OCI-LY3 (cell line): ENCODE measurements around the gene CCL4.
"Not testable (repeated sequence)": the region's sequence is repeated elsewhere in the genome, so short reads cannot be mapped to it uniquely, and the experiment has no call there.

Experiments
- H2AFZ ChIP-seq: fragments of 200-600, 300-600 bp; shearing (Covaris generic); 2 replicates; pipeline ENCODE4 v1.6.0; 2014; ENCODE audit warnings: antibody characterized with exemption, low read depth, low read length
- H3K27ac ChIP-seq: fragments of 200-600, 300-600 bp; sonication (generic); 2 replicates; pipeline ENCODE4 v1.5.1; 2014; ENCODE audit warnings: mild to moderate bottlenecking, low read length, moderate library complexity, mixed read lengths
- H3K27me3 ChIP-seq: fragments of 200-600, 300-600 bp; sonication (generic); 2 replicates; pipeline ENCODE4 v1.6.1; 2014; ENCODE audit warnings: low read depth, low read length, mixed read lengths
- H3K36me3 ChIP-seq: fragments of 200-600, 300-600 bp; sonication (generic); replicated peaks from 2 replicates; pipeline ENCODE3; 2014; ENCODE audit warnings: low read depth, low read length, mixed read lengths
- H3K4me1 ChIP-seq: fragments of 300-600, 200-600 bp; sonication (generic); 2 replicates; pipeline ENCODE4 v1.6.1; 2014; ENCODE audit warnings: low read length, mixed read lengths
- H3K4me2 ChIP-seq: fragments of 200-600, 300-600 bp; sonication (generic); 2 replicates; pipeline ENCODE4 v1.6.1; 2014; ENCODE audit warnings: low read length, mixed read lengths
- H3K4me3 ChIP-seq: fragments of 300-600, 200-600 bp; sonication (generic); 2 replicates; pipeline ENCODE4 v1.5.1; 2014; ENCODE audit warnings: antibody characterized with exemption, mild to moderate bottlenecking, low read length, moderate library complexity
- H3K79me2 ChIP-seq: fragments of 300-600, 200-600 bp; shearing (Covaris generic); 2 replicates; pipeline ENCODE4 v1.6.1; 2014; ENCODE audit warnings: mild to moderate bottlenecking, low read length, mixed read lengths
- H3K9ac ChIP-seq: fragments of 300-600, 200-600 bp; shearing (Covaris generic); 2 replicates; pipeline ENCODE4 v1.6.0; 2014; ENCODE audit warnings: mild to moderate bottlenecking, low read length, moderate library complexity
- H3K9me3 ChIP-seq: fragments of 200-600, 300-600 bp; shearing (Covaris generic); 2 replicates; pipeline ENCODE4 v1.6.1; 2014; ENCODE audit warnings: low read length, mixed read lengths; ENCODE audit not compliant: insufficient read depth
- H4K20me1 ChIP-seq: fragments of 200-600, 300-600 bp; sonication (generic); 2 replicates; pipeline ENCODE4 v1.6.1; 2016; ENCODE audit warnings: low read length, mixed read lengths; ENCODE audit not compliant: insufficient read depth
- CTCF ChIP-seq: fragments of 200-600, 300-600 bp; sonication (generic); IDR thresholded peaks from 2 replicates; pipeline ENCODE4 v1.5.1; 2014; ENCODE audit warnings: antibody characterized with exemption, low read length, low read depth
- EZH2phosphoT487 ChIP-seq: fragments of 200-600 bp; shearing (Covaris generic); IDR thresholded peaks from 2 replicates; pipeline ENCODE4 v1.6.1; 2018; ENCODE audit warnings: antibody characterized with exemption, mixed run types, low read depth

Gene CCL4

DNA sequence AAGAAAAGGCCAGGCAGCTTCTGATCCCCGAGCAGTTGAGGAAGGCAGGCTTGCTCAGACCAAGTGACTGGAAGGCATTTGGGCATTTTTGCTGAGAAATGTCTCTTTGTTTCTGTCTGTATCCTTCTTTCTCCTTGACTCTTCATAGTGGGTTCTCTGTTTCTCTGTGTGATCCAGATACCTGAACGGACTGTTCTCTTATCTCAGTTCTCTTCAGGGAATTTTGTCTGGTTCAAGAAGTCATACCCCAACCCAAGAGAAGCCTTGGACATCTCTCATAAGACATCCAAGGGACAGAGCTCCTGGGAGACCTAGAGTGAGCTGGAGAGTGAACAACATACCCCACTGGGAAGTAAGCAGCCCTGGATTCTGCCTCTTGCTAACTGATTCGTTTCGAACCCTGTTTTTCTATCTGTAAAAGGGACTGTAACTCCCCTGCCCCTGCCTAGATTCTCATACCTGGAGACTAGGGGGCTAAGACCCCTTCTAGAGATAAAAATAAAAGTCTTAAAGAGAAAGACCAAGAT, 14.2 kb upstream of the CCL4 start:
- Histone ChIP-seq H3K9me3 (no peaks in the 10 kb centered on the region), H3K27ac (peak overlapping the region; percentile 92), H3K36me3 (peaks cover 3% of the 10 kb centered on the region), H3K4me2 (peak overlapping the region; percentile 94), H4K20me1 (no peaks in the 10 kb centered on the region), H3K4me1 (peaks cover 63% of the 10 kb centered on the region), H3K27me3 (0 out of 2 replicates have a peak, but pooled peaks cover 10% of the 10 kb centered on the region), H3K4me3 (peak overlapping the region; percentile 74), H3K9ac (peak overlapping the region; percentile 81), H3K79me2 (no peaks in the 10 kb centered on the region), H2AFZ (no peak overlapping the region)
- no peak for TF ChIP-seq EZH2phosphoT487
- TF ChIP-seq CTCF: no peak

DNA sequence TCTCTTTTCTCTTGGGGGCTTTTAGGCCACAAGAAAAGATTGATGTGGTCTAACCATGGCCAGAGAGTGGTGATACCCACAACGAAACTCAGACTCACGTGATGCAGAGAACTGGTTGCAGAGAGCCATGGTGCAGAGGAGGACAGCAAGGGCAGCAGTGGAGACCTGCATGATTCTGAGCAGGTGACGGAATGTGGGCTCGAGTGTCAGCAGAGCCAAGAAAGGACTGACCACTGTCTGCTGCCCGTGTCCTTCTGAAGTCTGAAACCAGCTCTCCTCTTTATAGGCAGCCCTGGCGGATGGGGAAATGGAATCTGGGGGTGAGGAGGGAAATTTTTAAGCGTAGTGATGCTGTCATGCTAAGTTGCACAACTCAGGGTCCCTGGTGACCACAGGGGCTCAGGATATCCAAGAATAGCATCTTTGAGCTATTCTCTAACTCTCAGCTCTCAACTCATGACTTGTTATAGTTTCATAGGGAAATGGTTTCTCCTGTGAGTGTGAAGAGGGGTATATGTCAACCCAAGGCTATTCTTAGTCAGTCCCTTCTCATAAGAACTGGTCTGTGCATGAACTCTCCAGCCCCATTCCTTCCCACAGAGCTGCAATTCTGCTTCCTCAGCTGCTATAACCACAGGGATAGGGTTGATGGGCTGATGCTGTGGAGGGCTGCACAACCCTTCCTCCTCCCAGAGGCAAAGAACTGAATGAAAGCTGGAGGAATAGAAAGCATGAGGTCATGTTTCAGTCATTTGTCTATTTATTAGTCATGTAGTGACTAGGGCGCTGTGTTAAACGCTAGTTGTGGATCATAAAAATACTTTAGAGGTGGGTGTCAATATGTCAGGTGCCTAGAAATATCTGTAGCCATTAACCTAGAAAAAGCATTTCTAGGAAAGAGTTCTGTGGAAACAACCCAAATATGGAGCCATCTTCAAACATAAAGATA, 13.5 kb upstream of the CCL4 start, which contains the start of gene CCL3:
Gene CCL3, minus strand, starts transcription at position 256 of the 949 bp plus-strand sequence. Its CDS starts 85 bp downstream, at position 171.
- peaks cover 58% of the 10 kb centered on the region for H3K4me1 ChIP-seq
- peaks cover 3% of the 10 kb centered on the region for H3K36me3 ChIP-seq
- H3K4me2 ChIP-seq: peak within 1 kb of the TSS; percentile 94
- no peaks in the 10 kb centered on the region for H3K9me3 ChIP-seq
- no peak within 1 kb of the TSS for H2AFZ ChIP-seq
- 0 out of 2 replicates have a peak, but pooled peaks cover 10% of the 10 kb centered on the region for H3K27me3 ChIP-seq
- H3K4me3 ChIP-seq: peak within 1 kb of the TSS; percentile 74
- H3K27ac ChIP-seq: peak within 1 kb of the TSS; percentile 92
- TF ChIP-seq EZH2phosphoT487 (peak; percentile 83), CTCF (no peak)
- no peaks in the 10 kb centered on the region for H4K20me1 ChIP-seq
- H3K9ac ChIP-seq: peak within 1 kb of the TSS; percentile 81
- no peaks in the 10 kb centered on the region for H3K79me2 ChIP-seq

- no peak for TF ChIP-seq EZH2phosphoT487
- TF ChIP-seq CTCF: no peak
Observed at GRCh38 chr17:36092230-36092629, 11.4 kb upstream of the CCL4 start.

DNA sequence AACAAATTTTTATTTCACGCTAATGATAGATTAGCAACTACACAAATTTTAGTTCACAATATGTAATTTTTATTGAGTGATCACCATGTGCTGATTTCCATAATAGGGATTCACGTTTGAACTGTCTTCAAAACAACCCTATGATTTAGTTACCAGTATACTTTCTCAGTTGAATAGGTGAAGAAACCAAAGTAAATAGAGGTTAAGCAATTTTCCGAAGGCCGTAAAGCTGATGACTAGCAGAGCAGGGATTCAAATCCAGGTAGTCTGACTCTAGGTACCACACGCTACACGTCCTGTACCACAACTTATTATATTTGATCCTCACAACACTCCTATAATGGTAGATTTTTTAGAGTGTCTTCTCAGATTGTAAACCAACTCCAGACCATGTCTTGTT, 10.9 kb upstream of the CCL4 start:
- H3K79me2 ChIP-seq, H2AFZ ChIP-seq, H4K20me1 ChIP-seq, H3K27me3 ChIP-seq, H3K36me3 ChIP-seq, H3K9me3 ChIP-seq, H3K9ac ChIP-seq: not testable (repeated sequence)
- peak overlapping the region; percentile 94 for H3K4me2 ChIP-seq
- H3K4me1 ChIP-seq: peaks cover 47% of the 10 kb centered on the region
- peak overlapping the region; percentile 60 for H3K4me3 ChIP-seq
- H3K27ac ChIP-seq: peak overlapping the region; percentile 18; the same call in 1 of the 2 replicates

More at GRCh38 chr17:36092230-36092629, 11.4 kb upstream of the CCL4 start:
- H3K27me3 ChIP-seq: 0 out of 2 replicates have a peak, but pooled peaks cover 6% of the 10 kb centered on the region
- peak overlapping the region; percentile 18; the same call in 1 of the 2 replicates for H3K27ac ChIP-seq
- no peaks in the 10 kb centered on the region for H3K9me3 ChIP-seq
- no peak overlapping the region for H2AFZ ChIP-seq
- peaks cover 3% of the 10 kb centered on the region for H3K36me3 ChIP-seq
- no peak overlapping the region; the same call in 1 of the 2 replicates for H3K9ac ChIP-seq
- H3K4me3 ChIP-seq: peak overlapping the region; percentile 60
- peaks cover 47% of the 10 kb centered on the region for H3K4me1 ChIP-seq
- H4K20me1 ChIP-seq: no peaks in the 10 kb centered on the region
- H3K79me2 ChIP-seq: no peaks in the 10 kb centered on the region
- H3K4me2 ChIP-seq: peak overlapping the region; percentile 94
